ENCODE data around the gene GNMT. TPM values are rescaled to one million over a fixed set of nuclear protein-coding genes. Genes with fewer than 3 reads are reported as not detected.
A peak's percentile ranks its signal among the peaks of the same experiment; 100 is the strongest.

The GNMT gene
- polyA plus RNA-seq, 3 donors, result 0.17 to 7.8 (median 0.31) TPM

GRCh38 chr6:43006251-43006650 is 45.7 kb downstream of the GNMT start:
- no peak overlapping the region for H3K4me3 Mint-ChIP-seq
- no peaks in the 10 kb centered on the region for H3K4me1 Mint-ChIP-seq
- H3K36me3 Mint-ChIP-seq, result peaks cover 51 to 54% of the 10 kb centered on the region in 2 donors
- no peaks in the 10 kb centered on the region for H3K9me3 ChIP-seq (replicated peaks in 1 of 2; ENCODE audit: control insufficient read depth in 1 of 2, insufficient read depth in 1 of 2, low read length in 2 of 2)
- peaks cover 3% of the 10 kb centered on the region for H4K20me1 ChIP-seq (ENCODE audit: insufficient read depth, low read length)
- no peaks in the 10 kb centered on the region for H3K79me2 ChIP-seq (ENCODE audit: insufficient read depth, low read length)
- no peaks in the 10 kb centered on the region for H3K27me3 ChIP-seq (ENCODE audit: control insufficient read depth in 2 of 2, insufficient read depth in 2 of 2, low read length in 2 of 2)
- intact Hi-C loops (cut with micrococcal nuclease), result loop anchor here in 1 of 2 donors (5.0 kb wide), 1 partner anchor 136 kb away; no protein-coding TSS in a partner anchor
- no peak overlapping the region for H3K4me3 ChIP-seq (replicated peaks in 1 of 3; ENCODE audit: low read depth in 2 of 3, low read length in 3 of 3)
- DNase-seq, result no peak
- H3K27ac Mint-ChIP-seq, result peak overlapping the region in 1 of 7 donors; percentile 83
- H3K9ac ChIP-seq (ENCODE audit: insufficient read depth, low read length, poor library complexity, severe bottlenecking), result no peak overlapping the region
- no peak for TF ChIP-seq CTCF (IDR thresholded peaks at IDR 0.05)
- H3K27me3 Mint-ChIP-seq (ENCODE audit: low read depth in 3 of 3), result peaks cover 0 to 5% (median 0%) of the 10 kb centered on the region in 3 donors
- H3K9me3 Mint-ChIP-seq, result no peaks in the 10 kb centered on the region
- no peak overlapping the region for H3K27ac ChIP-seq (ENCODE audit: low read depth in 1 of 2, low read length in 2 of 2)
- H3K4me2 ChIP-seq (replicated peaks; ENCODE audit: extremely low read depth, low read length, poor library complexity, severe bottlenecking), result no peak overlapping the region
- WGBS (ENCODE audit: insufficient coverage), result 96% methylated on average over 6 of the region's 11 CpGs
- no peak overlapping the region for H2AFZ ChIP-seq (ENCODE audit: insufficient read depth, low read depth, low read length, poor library complexity, severe bottlenecking)
- no peaks in the 10 kb centered on the region for H3K4me1 ChIP-seq (ENCODE audit: control insufficient read depth in 1 of 2, insufficient read depth in 2 of 2, low read length in 2 of 2)
- H3K36me3 ChIP-seq (replicated peaks in 1 of 2; ENCODE audit: control insufficient read depth in 1 of 2, insufficient read depth in 2 of 2, low read length in 2 of 2), result peaks cover 55 to 69% of the 10 kb centered on the region in 2 donors

GRCh38 chr6:43007126-43007525 is 46.6 kb downstream of the GNMT start:
- Histone ChIP-seq H2AFZ (ENCODE audit: insufficient read depth, low read depth, low read length, poor library complexity, severe bottlenecking) (no peak overlapping the region), H3K79me2 (ENCODE audit: insufficient read depth, low read length) (peaks cover 6% of the 10 kb centered on the region), H3K9ac (ENCODE audit: insufficient read depth, low read length, poor library complexity, severe bottlenecking) (no peak overlapping the region), H3K4me1 (ENCODE audit: control insufficient read depth in 1 of 2, insufficient read depth in 2 of 2, low read length in 2 of 2) (no peaks in the 10 kb centered on the region), H3K36me3 (replicated peaks in 1 of 2; ENCODE audit: control insufficient read depth in 1 of 2, insufficient read depth in 2 of 2, low read length in 2 of 2) (peaks cover 64 to 78% of the 10 kb centered on the region in 2 donors), H4K20me1 (ENCODE audit: insufficient read depth, low read length) (peaks cover 4% of the 10 kb centered on the region), H3K4me2 (replicated peaks; ENCODE audit: extremely low read depth, low read length, poor library complexity, severe bottlenecking) (no peak overlapping the region), H3K27ac (ENCODE audit: low read depth in 1 of 2, low read length in 2 of 2) (no peak overlapping the region), H3K27me3 (ENCODE audit: control insufficient read depth in 2 of 2, insufficient read depth in 2 of 2, low read length in 2 of 2) (no peaks in the 10 kb centered on the region), H3K4me3 (replicated peaks in 1 of 3; ENCODE audit: low read depth in 2 of 3, low read length in 3 of 3) (no peak overlapping the region), H3K9me3 (replicated peaks in 1 of 2; ENCODE audit: control insufficient read depth in 1 of 2, insufficient read depth in 1 of 2, low read length in 2 of 2) (no peaks in the 10 kb centered on the region)
- Mint-ChIP-seq H3K27me3 (ENCODE audit: low read depth in 3 of 3) (peaks cover 0 to 3% (median 0%) of the 10 kb centered on the region in 3 donors), H3K27ac (peak overlapping the region in 1 of 7 donors; percentile 50), H3K36me3 (peaks cover 59 to 62% of the 10 kb centered on the region in 2 donors), H3K9me3 (no peaks in the 10 kb centered on the region), H3K4me3 (no peak overlapping the region), H3K4me1 (peaks cover 2% of the 10 kb centered on the region)
- WGBS (ENCODE audit: insufficient coverage), result 95% methylated on average over 4 of the region's 9 CpGs
- intact Hi-C loops (cut with micrococcal nuclease), result loop anchor here in 1 of 2 donors (5.0 kb wide), 1 partner anchor 135 kb away; no protein-coding TSS in a partner anchor
- TF ChIP-seq CTCF (IDR thresholded peaks at IDR 0.05), result no peak
- DNase-seq, result no peak
